Kidney (tissue), 14 donors: ENCODE data around the gene RGL1. TPM values are rescaled to one million over a fixed set of nuclear protein-coding genes. Genes with fewer than 3 reads are reported as not detected.

Source experiments
- DNase-seq, 5 donors: peaks; one replicate each; pipeline ENCODE4 v3.0.0-alpha.2; 2013 to 2020
- FAIRE-seq: peaks from 2 replicates; lab custom pipeline; 2012; peaks lifted over from hg19 to GRCh38; lab: Jason Lieb, UNC
- H3K27ac ChIP-seq, 2 donors: one replicate each; pipeline ENCODE4 v1.7.0; 2013; ENCODE audit warnings: low read depth in 2 of 2, low read length in 2 of 2, inconsistent platforms in 1 of 2
- H3K27me3 ChIP-seq: one replicate; pipeline ENCODE4 v1.7.1; 2013; ENCODE audit warnings: low read length, inconsistent platforms; ENCODE audit not compliant: control insufficient read depth, insufficient read depth
- H3K36me3 ChIP-seq, 3 donors: one replicate each; pipeline versions ENCODE4 v1.7.0 to v1.7.1; 2013; ENCODE audit warnings: low read length in 3 of 3, control low read depth in 1 of 3, inconsistent platforms in 1 of 3; ENCODE audit not compliant: insufficient read depth in 3 of 3, control insufficient read depth in 2 of 3
- H3K4me1 ChIP-seq, 3 donors: one replicate each; pipeline versions ENCODE4 v1.7.0 to v1.7.1; 2013; ENCODE audit warnings: low read length in 3 of 3, inconsistent platforms in 1 of 3, low read depth in 1 of 3; ENCODE audit not compliant: control insufficient read depth in 2 of 3, insufficient read depth in 2 of 3
- H3K4me3 ChIP-seq, 3 donors: one replicate each; pipeline versions ENCODE4 v1.7.0 to v1.8.1; 2013; ENCODE audit warnings: low read length in 3 of 3, control low read depth in 1 of 3, inconsistent platforms in 1 of 3
- H3K9ac ChIP-seq, 3 donors: one replicate each; pipeline versions ENCODE4 v1.7.0 to v1.7.1; 2013; ENCODE audit warnings: low read length in 3 of 3, control low read depth in 1 of 3, inconsistent platforms in 1 of 3
- H3K9me3 ChIP-seq, 3 donors: one replicate each; pipeline versions ENCODE4 v1.7.0 to v1.7.1; 2013; ENCODE audit warnings: low read length in 3 of 3, control low read depth in 1 of 3, inconsistent platforms in 1 of 3; ENCODE audit not compliant: control insufficient read depth in 2 of 3, insufficient read depth in 1 of 3
- CTCF ChIP-seq: IDR thresholded peaks from 3 replicates; pipeline ENCODE4 v1.5.1; 2012; ENCODE audit warnings: mild to moderate bottlenecking, moderate library complexity, borderline replicate concordance; ENCODE audit not compliant: insufficient read depth; ENCODE audit errors: extremely low read depth
- intact Hi-C: fragments of 100-400 bp; cut with DNase I; formaldehyde crosslinking; loops from one replicate; pipeline ENCODE4 v1.11.1; 2022
- polyA plus RNA-seq: library from polyadenylated mRNA; stranded (reverse); fragments of 350-450 nt; fragmentation: Illumina TruSeq; extraction: RNeasy Lipid Tissue Mini Kit (QIAGEN cat#74804); gene quantifications from one replicate; pipeline ENCODE4 v1.2.3, GENCODE V29; 2014; ENCODE audit warnings: low read depth, low replicate concordance; ENCODE audit not compliant: insufficient read depth
- total RNA-seq: library from RNA; stranded (reverse); fragmentation: NEBNext Ultra II Directional; extraction: Animal tissue kit (Norgen Biotek cat#: 25700); gene quantifications from one replicate; pipeline ENCODE4 v1.2.1, GENCODE V29; 2021
- donor health status: control.
- donor health status: control.
- donor health status: control.
- donor health status: control.
- donor health status: control.
- donor health status: DM: yes; HTN: yes; CAD: no.
- donor health status: Normal renal cell carcinoma (clear cell type).

Gene RGL1
- total and polyA plus RNA-seq, 2 donors from 2014 or later, result 17.3 to 30.7 TPM

DNA sequence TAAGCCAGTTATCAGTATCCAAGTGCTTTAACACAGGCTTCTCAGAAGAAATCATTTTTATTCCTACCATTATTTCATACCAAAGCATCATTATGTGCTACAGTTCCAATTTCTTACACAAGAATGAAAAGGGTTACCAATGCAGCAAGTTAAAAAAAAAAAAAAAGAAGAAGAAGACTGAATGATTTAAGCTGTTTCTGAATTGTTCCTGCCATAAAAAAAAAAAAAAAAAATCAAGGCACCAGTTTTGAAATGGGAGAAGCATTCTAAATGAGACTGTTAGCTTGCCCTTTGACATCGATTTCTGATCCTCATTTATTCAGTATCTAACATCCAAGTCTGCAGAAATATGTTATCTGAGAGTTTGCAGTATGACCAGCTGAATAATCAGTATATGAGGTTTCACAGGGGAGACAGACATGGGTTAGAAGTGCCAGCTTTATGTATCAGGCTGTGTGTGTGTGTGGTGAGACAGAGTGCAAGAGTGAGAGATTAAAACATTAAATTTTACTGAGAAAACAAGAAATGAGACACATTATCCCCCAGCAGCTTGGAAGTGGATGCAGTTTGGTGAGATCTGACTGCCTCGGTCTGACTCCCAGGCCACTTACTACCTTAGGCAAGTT is 126.8 kb downstream of the RGL1 start:
- H3K4me3 ChIP-seq, result no peak overlapping the region
- intact Hi-C loops, result no loop called here
- H3K36me3 ChIP-seq, result peaks cover 4 to 11% (median 5%) of the 10 kb centered on the region in 3 donors
- no peak for TF ChIP-seq CTCF
- no peak overlapping the region for H3K9ac ChIP-seq
- H3K27me3 ChIP-seq, result no peaks in the 10 kb centered on the region
- no peaks in the 10 kb centered on the region for H3K9me3 ChIP-seq
- H3K4me1 ChIP-seq, result peaks cover 0 to 2% (median 0%) of the 10 kb centered on the region in 3 donors
- no peak for DNase-seq
- no peak for FAIRE-seq
- no peak overlapping the region for H3K27ac ChIP-seq

DNA sequence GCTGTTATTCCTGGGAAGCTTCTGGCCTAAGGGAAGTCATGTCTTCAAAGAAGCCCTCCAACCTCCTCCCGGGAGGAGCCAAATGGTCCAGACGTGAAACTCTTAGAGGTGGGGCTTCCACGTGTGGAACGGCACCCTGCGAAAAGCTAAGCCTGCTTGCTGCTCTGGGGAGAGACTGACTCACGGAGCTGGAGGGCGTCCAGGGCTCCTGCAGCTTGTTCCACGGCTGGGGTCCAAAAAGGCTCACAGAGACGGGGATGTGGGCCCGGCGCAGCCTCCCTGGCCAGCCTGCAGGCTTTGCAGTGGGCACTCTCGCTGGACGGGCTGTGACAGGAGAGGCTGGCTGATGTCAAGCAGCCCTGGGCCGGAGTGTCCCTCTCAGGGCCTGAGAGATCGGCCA is 127.5 kb downstream of the RGL1 start:
- Histone ChIP-seq H3K9me3 (no peaks in the 10 kb centered on the region), H3K4me1 (peaks cover 0 to 2% (median 0%) of the 10 kb centered on the region in 3 donors), H3K9ac (no peak overlapping the region), H3K4me3 (no peak overlapping the region), H3K27me3 (no peaks in the 10 kb centered on the region), H3K27ac (no peak overlapping the region), H3K36me3 (peaks cover 0 to 4% (median 0%) of the 10 kb centered on the region in 3 donors)
- FAIRE-seq (no peak), DNase-seq (peak in 1 of 5 donors; percentile 85)
- TF ChIP-seq CTCF, result no peak
- intact Hi-C loops, result no loop called here

GRCh38 chr1:183933528-183934179 is 128.7 kb downstream of the RGL1 start:
- intact Hi-C loops, result no loop called here
- H3K9me3 ChIP-seq, result no peaks in the 10 kb centered on the region
- no peaks in the 10 kb centered on the region for H3K27me3 ChIP-seq
- H3K36me3 ChIP-seq, result no peaks in the 10 kb centered on the region
- no peak for DNase-seq
- H3K27ac ChIP-seq, result no peak overlapping the region
- FAIRE-seq, result no peak
- peaks cover 0 to 2% (median 0%) of the 10 kb centered on the region in 3 donors for H3K4me1 ChIP-seq
- H3K4me3 ChIP-seq, result no peak overlapping the region
- no peak for TF ChIP-seq CTCF
- H3K9ac ChIP-seq, result no peak overlapping the region
